T-cell (primary cell): ENCODE data around the gene STAC2. TPM values are rescaled to one million over a fixed set of nuclear protein-coding genes. Genes with fewer than 3 reads are reported as not detected.
A peak's percentile ranks its signal among the peaks of the same experiment; 100 is the strongest.

Experiments used
- ATAC-seq, 4 experiments: fragments of 200-7000 bp in 3 of 4; fragments of 150-1000 bp in 1 of 4; cut with Tn5 transposase; replicated peaks in 1 of 4; 1 replicate in 3 of 4; 2 replicates in 1 of 4; pipeline ENCODE4 v1.10.0; 2021; ENCODE audit warnings: moderate library complexity in 3 of 4, mild to moderate bottlenecking in 2 of 4, moderate number of reproducible peaks in 1 of 4
- CTCF ChIA-PET, 2 donors: fragments of 300-600 bp; sonication (Branson Sonifier 250); formaldehyde crosslinking; loops; one replicate each; lab custom pipeline; 2022; ENCODE audit warnings: antibody characterized with exemption in 2 of 2; lab: Charles Lee
- POLR2A ChIA-PET, 2 donors: fragments of 300-600 bp; sonication (Branson Sonifier 250); formaldehyde crosslinking; loops; one replicate each; lab custom pipeline; 2022; ENCODE audit warnings: antibody characterized with exemption in 2 of 2; lab: Charles Lee
- DNase-seq, 35 experiments: peaks; one replicate each; pipeline versions ENCODE4 v3.0.0 to v3.0.0-alpha.2; 2013 to 2023
- H3K27ac ChIP-seq: one replicate; pipeline ENCODE4 v1.5.1; 2013; ENCODE audit warnings: low read length
- H3K27me3 ChIP-seq, 2 experiments: replicated peaks in 1 of 2; 1 replicate in 1 of 2; 2 replicates in 1 of 2; pipeline versions ENCODE4 v1.6.1 to v1.7.0; 2013; ENCODE audit warnings: low read length in 1 of 2, mixed read lengths in 1 of 2; ENCODE audit not compliant: control insufficient read depth in 2 of 2, insufficient read depth in 2 of 2; ENCODE audit errors: extremely low read depth in 1 of 2
- H3K36me3 ChIP-seq, 2 donors: 1 replicate in 1 of 2; 2 replicates in 1 of 2; pipeline versions ENCODE4 v1.6.1 to v1.7.0; 2013; ENCODE audit warnings: low read length in 1 of 2; ENCODE audit not compliant: control insufficient read depth in 2 of 2, insufficient read depth in 1 of 2; ENCODE audit errors: extremely low read depth in 1 of 2
- H3K4me1 ChIP-seq, 2 experiments: 1 replicate in 1 of 2; 2 replicates in 1 of 2; pipeline versions ENCODE4 v1.6.1 to v1.7.0; 2013; ENCODE audit warnings: low read length in 2 of 2, mixed read lengths in 1 of 2; ENCODE audit not compliant: insufficient read depth in 2 of 2, control insufficient read depth in 1 of 2; ENCODE audit errors: extremely low read depth in 1 of 2
- H3K4me3 ChIP-seq, 2 donors: 1 replicate in 1 of 2; 2 replicates in 1 of 2; pipeline versions ENCODE4 v1.5.1 to v1.7.0; 2013; ENCODE audit warnings: mild to moderate bottlenecking in 2 of 2, low read length in 1 of 2, moderate library complexity in 1 of 2; ENCODE audit not compliant: control insufficient read depth in 1 of 2; ENCODE audit errors: extremely low read depth in 1 of 2
- H3K9me3 ChIP-seq: 2 replicates; pipeline ENCODE4 v1.7.0; 2013
- H3K27ac Mint-ChIP-seq, 2 donors: one replicate each; pipeline ENCODE4 v1.8.0; 2020 to 2021; ENCODE audit warnings: mild to moderate bottlenecking in 2 of 2, mixed read lengths in 2 of 2
- H3K27me3 Mint-ChIP-seq, 2 donors: one replicate each; pipeline ENCODE4 v1.8.0; 2021 to 2022; ENCODE audit warnings: mixed read lengths in 2 of 2
- H3K36me3 Mint-ChIP-seq: one replicate; pipeline ENCODE4 v1.8.0; 2021; ENCODE audit warnings: mixed read lengths
- H3K4me1 Mint-ChIP-seq, 3 donors: one replicate each; pipeline ENCODE4 v1.8.0; 2020 to 2022; ENCODE audit warnings: mixed read lengths in 3 of 3, mild to moderate bottlenecking in 1 of 3
- H3K4me3 Mint-ChIP-seq, 3 donors: one replicate each; pipeline ENCODE4 v1.8.0; 2020 to 2022; ENCODE audit warnings: mild to moderate bottlenecking in 3 of 3, mixed read lengths in 3 of 3, moderate library complexity in 3 of 3
- H3K9me3 Mint-ChIP-seq, 3 donors: one replicate each; pipeline ENCODE4 v1.8.0; 2020 to 2022; ENCODE audit warnings: mixed read lengths in 3 of 3
- WGBS: methylation state at CpG from one replicate; pipeline ENCODE4 v1.1.5; 2013; ENCODE audit warnings: missing lambda C conversion rate; ENCODE audit not compliant: insufficient coverage; 5-methylcytosine and 5-hydroxymethylcytosine counted together
- total RNA-seq, 35 experiments: library from RNA in 6 of 35; stranded (reverse) in 6 of 35; fragments of 120-200 nt in 1 of 35; gene quantifications; one replicate each; pipeline versions ENCODE4 v1.2.1 to v1.2.4 and lab custom pipeline; 2013 to 2026

Gene STAC2
- total RNA-seq, 5 donors from 2014 or later (not counting 1 experiment from before 2014, with no cell fraction given), result 0.12 to 0.15 (median 0.13) TPM; not detected in 2

DNA sequence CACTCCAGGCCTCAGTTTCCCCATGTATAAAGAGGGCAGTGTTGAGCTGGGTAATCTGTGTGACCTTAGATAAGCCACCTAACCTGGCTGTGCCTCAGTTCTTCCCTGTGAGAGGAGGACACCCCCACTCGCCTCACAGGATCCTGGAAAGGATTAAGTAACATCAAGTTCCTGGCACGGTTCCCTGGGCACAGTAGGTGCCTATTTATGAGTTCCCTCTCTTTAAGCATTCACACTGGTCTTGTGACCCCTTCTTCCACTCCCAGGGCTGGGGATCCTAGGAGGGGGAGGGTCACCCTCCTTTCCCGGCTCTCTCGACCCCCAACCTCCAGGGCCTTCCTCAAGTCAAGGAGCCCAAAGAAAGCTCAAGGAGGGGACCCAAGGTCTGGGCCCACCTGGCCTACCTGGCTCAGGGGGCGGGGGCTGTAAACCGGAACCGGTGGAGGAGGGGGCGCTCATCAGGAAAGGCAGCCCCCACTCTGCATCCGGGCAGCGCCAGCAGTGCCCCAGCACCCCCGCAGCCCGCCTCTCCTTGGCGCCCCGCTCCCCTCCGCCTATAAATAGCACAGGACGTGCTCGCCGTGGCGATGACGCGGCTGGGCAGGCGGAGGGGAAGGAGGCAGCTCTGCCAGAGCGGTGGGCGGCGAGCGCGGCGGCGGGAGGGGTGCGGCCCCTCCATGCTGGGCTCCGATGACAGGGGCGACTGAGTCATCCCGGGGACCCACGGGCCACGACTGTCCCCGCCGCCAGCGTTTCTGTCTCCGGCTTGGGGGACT lies 16.2 kb downstream of the STAC2 start:
- ChIA-PET POLR2A (interaction anchor here in 1 of 2 donors (0.5 kb wide), 1 partner anchor 452 kb away, joined by 4 read pairs; no protein-coding TSS in a partner anchor), CTCF (interaction anchor here (0.9 to 5.6 kb wide), 5 partner anchors 26 to 35 kb away, joined by 3 to 48 read pairs (median 5); no protein-coding TSS in a partner anchor)
- peaks cover 11 to 34% of the 10 kb centered on the region in 2 experiments for H3K4me1 ChIP-seq
- peaks cover 6% of the 10 kb centered on the region for H3K36me3 Mint-ChIP-seq
- DNase-seq (peak; percentile 34 to 75 (median 61)), ATAC-seq (peak; percentile 68 to 76 (median 74))
- H3K9me3 ChIP-seq, result no peaks in the 10 kb centered on the region
- peaks cover 0 to 11% of the 10 kb centered on the region in 2 donors for H3K27me3 Mint-ChIP-seq
- H3K4me1 Mint-ChIP-seq, result peaks cover 26 to 37% (median 27%) of the 10 kb centered on the region in 3 donors
- H3K36me3 ChIP-seq, result peaks cover 0 to 11% of the 10 kb centered on the region in 2 donors
- H3K4me3 ChIP-seq, result peak overlapping the region; percentile 53 to 59
- WGBS, result 1% methylated on average over 30 of the region's 39 CpGs
- peak overlapping the region in 2 of 3 donors; percentile 37 to 67 for H3K4me3 Mint-ChIP-seq
- peak overlapping the region; percentile 28 to 39 for H3K27ac Mint-ChIP-seq
- H3K9me3 Mint-ChIP-seq, result no peaks in the 10 kb centered on the region
- H3K27ac ChIP-seq, result peak overlapping the region; percentile 71
- peaks cover 0 to 32% of the 10 kb centered on the region in 2 experiments for H3K27me3 ChIP-seq

DNA sequence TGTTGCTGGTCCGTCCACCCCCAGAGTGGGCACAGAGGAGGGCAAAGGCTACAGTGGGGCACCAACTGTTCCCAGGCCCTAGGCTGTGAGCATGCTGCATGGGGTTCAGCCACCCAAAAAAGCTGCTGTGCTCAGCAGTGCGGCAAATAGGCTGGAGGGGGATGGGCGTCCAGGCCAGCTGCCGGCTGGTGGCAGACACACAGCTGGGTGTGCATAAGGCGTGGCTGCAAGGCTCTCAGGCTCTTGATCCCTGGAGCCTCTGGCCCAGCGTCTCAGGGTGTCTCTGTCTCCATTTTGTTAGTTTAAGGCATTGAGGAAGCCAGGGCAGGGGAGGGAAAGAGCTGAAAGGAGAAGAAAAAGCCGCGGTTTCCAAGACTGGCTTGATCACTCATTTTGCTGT lies 16.9 kb downstream of the STAC2 start:
- no peak overlapping the region for H3K4me3 ChIP-seq
- ChIA-PET POLR2A (interaction anchor here in 1 of 2 donors (0.5 kb wide), 1 partner anchor 451 kb away, joined by 4 read pairs; no protein-coding TSS in a partner anchor), CTCF (interaction anchor here (0.9 to 5.6 kb wide), 6 partner anchors 27 to 36 kb away, joined by 3 to 48 read pairs (median 5); no protein-coding TSS in a partner anchor)
- no peaks in the 10 kb centered on the region for H3K9me3 Mint-ChIP-seq
- ATAC-seq (peak in 1 of 4 experiments; percentile 22), DNase-seq (peak in 8 of 35 experiments; percentile 7 to 46 (median 27))
- WGBS, result 46% methylated on average over 6 of the region's 8 CpGs
- no peaks in the 10 kb centered on the region for H3K9me3 ChIP-seq
- peak overlapping the region; percentile 71 for H3K27ac ChIP-seq
- H3K36me3 Mint-ChIP-seq, result peaks cover 12% of the 10 kb centered on the region
- peak overlapping the region; percentile 39 to 44 for H3K27ac Mint-ChIP-seq
- peaks cover 0 to 17% of the 10 kb centered on the region in 2 donors for H3K36me3 ChIP-seq
- H3K27me3 Mint-ChIP-seq, result peaks cover 0 to 9% of the 10 kb centered on the region in 2 donors
- peaks cover 11 to 34% of the 10 kb centered on the region in 2 experiments for H3K4me1 ChIP-seq
- peak overlapping the region in 1 of 3 donors; percentile 67 for H3K4me3 Mint-ChIP-seq
- H3K27me3 ChIP-seq, result peaks cover 0 to 26% of the 10 kb centered on the region in 2 experiments
- peaks cover 26 to 39% (median 30%) of the 10 kb centered on the region in 3 donors for H3K4me1 Mint-ChIP-seq

DNA sequence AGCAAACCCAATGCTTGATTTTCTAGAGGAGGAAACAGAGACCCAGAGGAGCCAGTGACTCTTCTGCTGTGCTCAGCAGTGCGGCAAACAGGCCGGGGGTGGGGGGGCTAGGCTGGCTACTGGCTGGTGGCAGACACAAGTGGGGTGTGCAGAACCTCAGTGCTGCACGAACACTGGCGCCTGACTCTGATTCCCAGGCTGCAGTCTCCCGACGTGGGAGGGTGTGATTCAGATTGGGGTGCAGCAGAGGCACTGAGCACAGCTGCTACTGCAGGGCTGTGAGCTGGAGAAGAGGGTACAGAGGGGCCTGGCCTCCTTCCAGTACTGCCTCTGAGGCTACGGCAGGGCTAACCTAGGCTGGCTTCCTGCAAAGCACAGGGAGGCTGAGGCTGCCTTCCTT lies 17.6 kb downstream of the STAC2 start:
- H3K9me3 Mint-ChIP-seq, result no peaks in the 10 kb centered on the region
- H3K27ac Mint-ChIP-seq, result peak overlapping the region in 1 of 2 donors; percentile 22
- peak in 3 of 35 experiments; percentile 19 to 33 (median 24) for DNase-seq
- WGBS, result 33% methylated on average over 7 of the region's 7 CpGs
- H3K4me3 Mint-ChIP-seq, result peak overlapping the region in 1 of 3 donors; percentile 67
- no peaks in the 10 kb centered on the region for H3K9me3 ChIP-seq
- peaks cover 0 to 24% of the 10 kb centered on the region in 2 donors for H3K36me3 ChIP-seq
- CTCF ChIA-PET, result interaction anchor here (1.3 to 5.6 kb wide), 4 partner anchors 28 to 36 kb away, joined by 5 to 51 read pairs (median 34); no protein-coding TSS in a partner anchor
- POLR2A ChIA-PET, result no interaction called here
- H3K4me1 Mint-ChIP-seq, result peaks cover 26 to 40% (median 32%) of the 10 kb centered on the region in 3 donors
- H3K4me1 ChIP-seq, result peaks cover 11 to 34% of the 10 kb centered on the region in 2 experiments
- ATAC-seq, result peak in 3 of 4 experiments; percentile 15 to 28 (median 25)
- H3K27me3 Mint-ChIP-seq, result peaks cover 0 to 9% of the 10 kb centered on the region in 2 donors
- peaks cover 18% of the 10 kb centered on the region for H3K36me3 Mint-ChIP-seq
- H3K27ac ChIP-seq, result no peak overlapping the region
- H3K4me3 ChIP-seq, result no peak overlapping the region
- H3K27me3 ChIP-seq, result peaks cover 0 to 20% of the 10 kb centered on the region in 2 experiments

DNA sequence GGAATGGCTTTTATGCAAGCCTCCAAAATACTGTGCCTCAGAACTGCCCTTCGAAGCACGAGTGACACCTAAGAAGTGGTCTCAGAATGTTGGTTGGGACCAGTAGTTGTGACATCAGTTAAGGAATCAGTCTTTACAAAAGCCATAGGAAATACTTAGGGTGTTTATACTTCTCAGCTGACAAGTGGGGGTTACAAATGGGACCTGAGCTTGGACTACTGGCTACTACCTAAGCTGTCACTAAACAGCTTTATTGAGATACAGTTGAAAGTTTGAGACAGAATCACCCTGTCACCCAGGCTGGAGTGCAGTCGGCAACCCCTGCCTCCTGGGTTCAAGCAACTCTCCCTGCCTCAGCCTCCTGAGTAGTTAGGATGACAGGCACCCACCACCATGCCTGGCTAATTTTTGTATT lies 20.6 kb downstream of the STAC2 start:
- ChIA-PET CTCF (interaction anchor here in 1 of 2 donors (0.7 to 5.6 kb wide), 3 partner anchors 33 to 142 kb away, joined by 3 to 51 read pairs (median 48); no protein-coding TSS in a partner anchor), POLR2A (interaction anchor here in 1 of 2 donors (0.6 to 0.7 kb wide), 2 partner anchors 8 to 27 kb away, joined by 4 to 5 read pairs; no protein-coding TSS in a partner anchor)

DNA sequence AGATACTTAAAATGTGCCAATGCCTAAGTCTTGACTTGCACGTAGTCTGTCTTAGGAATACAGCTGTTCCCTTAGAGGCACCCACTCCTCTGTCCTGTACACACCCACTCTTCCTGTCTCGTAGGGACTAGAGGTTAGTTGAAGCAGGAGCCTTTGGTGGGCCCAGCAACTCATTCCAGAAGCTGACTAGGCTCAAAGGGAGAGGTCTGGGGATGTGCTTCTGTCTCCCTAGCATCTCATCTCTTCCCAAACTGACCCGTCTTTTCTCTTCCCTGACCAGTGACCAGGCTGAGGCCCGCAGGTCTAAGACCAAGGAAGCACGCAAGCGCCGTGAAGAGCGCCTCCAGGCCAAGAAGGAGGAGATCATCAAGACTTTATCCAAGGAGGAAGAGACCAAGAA lies 21.5 kb downstream of the STAC2 start:
- peaks cover 40% of the 10 kb centered on the region for H3K36me3 Mint-ChIP-seq
- H3K27ac Mint-ChIP-seq, result peak overlapping the region in 1 of 2 donors; percentile 36
- DNase-seq, result no peak

More for the DNA sequence above, 20.6 kb downstream of the STAC2 start:
- Histone ChIP-seq H3K4me3 (no peak overlapping the region), H3K27ac (no peak overlapping the region), H3K27me3 (peaks cover 0 to 7% of the 10 kb centered on the region in 2 experiments), H3K4me1 (peaks cover 15 to 53% of the 10 kb centered on the region in 2 experiments), H3K9me3 (no peaks in the 10 kb centered on the region), H3K36me3 (peaks cover 0 to 46% of the 10 kb centered on the region in 2 donors)
- peaks cover 38% of the 10 kb centered on the region for H3K36me3 Mint-ChIP-seq
- WGBS, result 83% methylated on average over 2 of the region's 3 CpGs
- H3K27ac Mint-ChIP-seq, result no peak overlapping the region
- no peak for DNase-seq
- peaks cover 0 to under 1% of the 10 kb centered on the region in 2 donors for H3K27me3 Mint-ChIP-seq
- no peak for ATAC-seq
- peaks cover 48 to 64% (median 53%) of the 10 kb centered on the region in 3 donors for H3K4me1 Mint-ChIP-seq
- no peak overlapping the region for H3K4me3 Mint-ChIP-seq
- no peaks in the 10 kb centered on the region for H3K9me3 Mint-ChIP-seq

More for the DNA sequence above, 21.5 kb downstream of the STAC2 start:
- H3K9me3 ChIP-seq, result no peaks in the 10 kb centered on the region
- CTCF ChIA-PET, result interaction anchor here in 1 of 2 donors (1.2 kb wide), 1 partner anchor 40 kb away, joined by 3 read pairs; no protein-coding TSS in a partner anchor
- H3K27me3 Mint-ChIP-seq, result no peaks in the 10 kb centered on the region
- H3K27ac ChIP-seq, result no peak overlapping the region
- H3K9me3 Mint-ChIP-seq, result no peaks in the 10 kb centered on the region
- POLR2A ChIA-PET, result no interaction called here
- 100% methylated on average over 6 of the region's 8 CpGs for WGBS
- H3K4me3 Mint-ChIP-seq, result no peak overlapping the region
- no peak overlapping the region for H3K4me3 ChIP-seq
- peaks cover 0 to 46% of the 10 kb centered on the region in 2 donors for H3K36me3 ChIP-seq
- peaks cover 11 to 50% of the 10 kb centered on the region in 2 experiments for H3K4me1 ChIP-seq
- H3K4me1 Mint-ChIP-seq, result peaks cover 51 to 67% (median 56%) of the 10 kb centered on the region in 3 donors
- ATAC-seq, result no peak
- peaks cover 0 to under 1% of the 10 kb centered on the region in 2 experiments for H3K27me3 ChIP-seq
